ENCODE results near the gene MTURN.
"Not testable (repeated sequence)": the region's sequence is repeated elsewhere in the genome, so short reads cannot be mapped to it uniquely, and the experiment has no call there.

MTURN gene

GRCh38 chr7:30134611-30135300 lies at the start of gene MTURN:
Gene MTURN (plus strand): TSS chr7:30134986. CDS start chr7:30135137, 151 bp downstream.
- peak; percentile 89 for DNase-seq

- no peak for DNase-seq
Observed at GRCh38 chr7:30086529-30086928, 48.3 kb upstream of the MTURN start.

- no peak for DNase-seq
Observed at GRCh38 chr7:30087371-30087770, 47.4 kb upstream of the MTURN start.

- DNase-seq, result no peak
Observed at GRCh38 chr7:30088362-30088761, 46.4 kb upstream of the MTURN start.

- DNase-seq, result no peak
Observed at GRCh38 chr7:30090111-30090510, 44.7 kb upstream of the MTURN start.

- DNase-seq, result no peak
Observed at GRCh38 chr7:30091491-30091912, 43.3 kb upstream of the MTURN start.

- DNase-seq, result no peak
Observed at GRCh38 chr7:30091987-30092386, 42.8 kb upstream of the MTURN start.

- DNase-seq, result no peak
Observed at GRCh38 chr7:30093420-30093952, 41.3 kb upstream of the MTURN start.

GRCh38 chr7:30098599-30098998 lies 36.2 kb upstream of the MTURN start:
- DNase-seq, result not testable (repeated sequence)

- DNase-seq, result no peak
Observed at GRCh38 chr7:30102281-30102680, 32.5 kb upstream of the MTURN start.

- no peak for DNase-seq
Observed at GRCh38 chr7:30104157-30104556, 30.6 kb upstream of the MTURN start.

GRCh38 chr7:30112103-30112713 lies 22.6 kb upstream of the MTURN start:
- DNase-seq, result no peak

GRCh38 chr7:30113144-30113543 lies 21.6 kb upstream of the MTURN start:
- no peak for DNase-seq

- DNase-seq, result no peak
Observed at GRCh38 chr7:30114536-30115238, 20.1 kb upstream of the MTURN start.

- DNase-seq, result no peak
Observed at GRCh38 chr7:30115709-30116297, 19.0 kb upstream of the MTURN start.

- DNase-seq, result no peak
Observed at GRCh38 chr7:30116771-30117170, 18.0 kb upstream of the MTURN start.

GRCh38 chr7:30117896-30118295 lies 16.9 kb upstream of the MTURN start:
- DNase-seq, result no peak

GRCh38 chr7:30119890-30120577 lies 14.8 kb upstream of the MTURN start:
- DNase-seq, result no peak

- DNase-seq, result no peak
Observed at GRCh38 chr7:30133736-30134610, 813 bp upstream of the MTURN start.

GRCh38 chr7:30135301-30136116 lies 723 bp downstream of the MTURN start:
- DNase-seq, result peak; percentile 68
